Nephron (organoid): ENCODE measurements around the gene MEAK7.

Experiments used
- H3K27ac Mint-ChIP-seq, 3 experiments: 2 replicates each; pipeline ENCODE4 v1.8.0; 2020; ENCODE audit warnings: mixed read lengths in 3 of 3, mild to moderate bottlenecking in 2 of 3, moderate library complexity in 1 of 3
- H3K27me3 Mint-ChIP-seq: 2 replicates; pipeline ENCODE4 v1.8.0; 2021; ENCODE audit warnings: low read depth, mild to moderate bottlenecking, moderate library complexity, mixed read lengths
- H3K36me3 Mint-ChIP-seq: 2 replicates; pipeline ENCODE4 v1.8.0; 2020; ENCODE audit warnings: low read depth, mixed read lengths
- H3K4me1 Mint-ChIP-seq: 2 replicates; pipeline ENCODE4 v1.8.0; 2020; ENCODE audit warnings: mixed read lengths
- H3K4me3 Mint-ChIP-seq, 3 experiments: 2 replicates each; pipeline ENCODE4 v1.8.0; 2020; ENCODE audit warnings: mild to moderate bottlenecking in 3 of 3, mixed read lengths in 3 of 3, moderate library complexity in 2 of 3
- H3K9me3 Mint-ChIP-seq: 2 replicates; pipeline ENCODE4 v1.8.0; 2020; ENCODE audit warnings: mixed read lengths
- CTCF ChIP-seq, 3 experiments: fragments of 200-600 bp; sonication (generic); IDR thresholded peaks; one replicate each; pipeline ENCODE4 v1.5.0; 2021; ENCODE audit warnings: antibody characterized with exemption in 3 of 3; ENCODE audit not compliant: unreplicated experiment in 3 of 3

MEAK7 gene

GRCh38 chr16:84458606-84459532, 45.6 kb downstream of the MEAK7 start:
- TF ChIP-seq CTCF (IDR thresholded peaks at IDR 0.05; ENCODE audit: unreplicated experiment in 3 of 3) = no peak
- peaks cover 24% of the 10 kb centered on the region for H3K36me3 Mint-ChIP-seq
- no peak overlapping the region for H3K27ac Mint-ChIP-seq
- H3K9me3 Mint-ChIP-seq = peaks cover 3% of the 10 kb centered on the region
- no peak overlapping the region for H3K4me3 Mint-ChIP-seq
- peaks cover 3% of the 10 kb centered on the region for H3K27me3 Mint-ChIP-seq
- H3K4me1 Mint-ChIP-seq = peaks cover 21% of the 10 kb centered on the region

GRCh38 chr16:84455031-84455430, 49.4 kb downstream of the MEAK7 start:
- no peak overlapping the region for H3K4me3 Mint-ChIP-seq
- peaks cover 10% of the 10 kb centered on the region for H3K4me1 Mint-ChIP-seq
- no peak overlapping the region for H3K27ac Mint-ChIP-seq
- H3K36me3 Mint-ChIP-seq = no peaks in the 10 kb centered on the region
- peaks cover 6% of the 10 kb centered on the region for H3K9me3 Mint-ChIP-seq
- peaks cover 20% of the 10 kb centered on the region for H3K27me3 Mint-ChIP-seq
- no peak for TF ChIP-seq CTCF (IDR thresholded peaks at IDR 0.05; ENCODE audit: unreplicated experiment in 3 of 3)
